ENCODE data around the gene ZNF563. TPM values are rescaled to one million over a fixed set of nuclear protein-coding genes. Genes with fewer than 3 reads are reported as not detected.
"Not testable (repeated sequence)": the region's sequence is repeated elsewhere in the genome, so short reads cannot be mapped to it uniquely, and the experiment has no call there.

The ZNF563 gene
- 1 to 10 TPM; 3.3 to 4.5 (median 4.2) TPM for polyA plus RNA-seq (ENCODE audit: insufficient read length in 3 of 3)
- long read RNA-seq, donor 1, partial matches to known transcripts = 0 of 1 reads
- long read RNA-seq, donor 1, other reads (novel, unspliced or antisense) = 0 of 1 reads
- long read RNA-seq, donor 2 = 0 reads
- long read RNA-seq, donor 3, partial matches to known transcripts = 0 of 2 reads
- long read RNA-seq, donor 3, other reads (novel, unspliced or antisense) = 0 of 2 reads
- long read RNA-seq, donor 4 = 0 reads
- long read RNA-seq, donor 5 = 0 reads
- long read RNA-seq, donor 6, partial matches to known transcripts = 0 of 1 reads
- long read RNA-seq, donor 6, other reads (novel, unspliced or antisense) = 0 of 1 reads
- long read RNA-seq, donor 7, partial matches to known transcripts = 0 of 1 reads
- long read RNA-seq, donor 7, other reads (novel, unspliced or antisense) = 0 of 1 reads
- long read RNA-seq, donor 8 = 0 reads
- long read RNA-seq, donor 9, partial matches to known transcripts = 0 of 1 reads
- long read RNA-seq, donor 9, other reads (novel, unspliced or antisense) = 0 of 1 reads
- long read RNA-seq, donor 10, partial matches to known transcripts = 0 of 3 reads
- long read RNA-seq, donor 10, other reads (novel, unspliced or antisense) = 0 of 3 reads
- long read RNA-seq, donor 11 = 0 reads
- long read RNA-seq, donor 12 = 0 reads
- long read RNA-seq, donor 13 = 0 reads
- long read RNA-seq, donor 14 = 0 reads
- long read RNA-seq, donor 15 = 0 reads
- long read RNA-seq, donor 16, partial matches to known transcripts = 0 of 1 reads
- long read RNA-seq, donor 16, other reads (novel, unspliced or antisense) = 0 of 1 reads

DNA sequence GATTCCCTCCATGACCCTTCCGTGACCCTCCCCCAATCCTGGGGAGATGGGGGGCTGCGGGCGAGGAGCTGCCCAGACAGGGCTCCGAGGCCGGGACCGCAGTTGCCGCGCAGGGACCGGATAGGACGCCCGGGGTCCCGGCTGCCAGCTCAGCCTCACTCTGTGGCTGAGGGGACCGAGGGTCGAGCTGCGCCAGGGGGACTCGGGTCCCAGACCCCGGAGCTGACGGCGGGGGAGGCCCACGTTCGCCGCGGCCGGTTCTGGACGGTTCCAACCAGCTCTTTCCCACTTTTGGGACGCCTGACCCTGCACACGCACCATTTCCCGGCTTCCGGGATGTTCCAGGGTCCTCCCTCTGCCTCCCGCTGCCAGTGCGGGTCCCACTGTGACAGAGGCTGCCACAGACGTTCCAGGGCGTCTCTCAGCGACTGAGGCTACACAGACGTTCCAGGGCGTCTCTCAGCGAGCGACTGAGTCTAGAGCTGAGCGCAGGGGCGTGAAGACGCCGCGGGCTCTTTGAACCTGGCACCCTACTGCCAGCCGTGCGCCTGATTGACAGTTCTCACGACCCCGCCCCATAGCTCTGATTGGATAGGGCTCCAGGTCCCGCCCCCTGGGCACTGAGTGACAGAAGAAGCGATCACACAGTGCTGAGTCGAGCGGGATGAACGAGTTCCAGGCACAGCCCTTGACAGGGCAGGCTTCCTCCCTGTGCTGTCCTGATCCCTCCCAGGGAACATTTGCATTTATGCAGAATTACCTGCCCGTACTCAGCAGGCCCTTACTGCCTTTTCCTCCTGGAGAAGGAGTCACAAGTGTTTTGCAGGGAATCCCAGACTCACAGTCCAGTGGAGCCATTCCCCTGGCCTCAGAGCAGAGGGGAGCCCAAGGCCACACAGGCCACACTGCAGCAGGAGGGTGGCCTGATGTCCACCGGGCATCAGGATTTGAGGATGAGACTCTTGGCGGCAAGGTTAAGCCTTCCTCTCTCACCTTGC lies at the start of gene ZNF563:
ZNF563 (minus strand) TSS at position 472 of the 998 bp plus-strand sequence; CDS start at position 321, 151 bp downstream.
- DNase-seq (ENCODE audit: extremely low read depth in 1 of 11, low read depth in 9 of 11, low spot score in 4 of 11) = peak; percentile 84 to 94 (median 92)

DNA sequence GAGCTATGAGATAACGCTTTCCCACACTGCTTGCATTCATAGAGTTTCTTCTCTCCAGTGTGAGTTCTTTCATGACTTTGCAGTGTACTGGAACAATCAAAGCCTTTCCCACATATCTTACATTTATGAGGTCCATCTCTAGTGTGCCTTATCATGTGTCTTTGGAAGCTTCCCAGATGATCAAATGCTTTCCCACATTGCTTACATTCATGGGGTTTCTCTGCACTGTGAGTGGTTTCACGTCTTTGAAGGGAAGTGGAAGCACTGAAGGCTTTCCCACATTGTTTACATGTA lies 47.0 kb upstream of the ZNF563 start:
- DNase-seq (ENCODE audit: extremely low read depth in 1 of 11, low read depth in 9 of 11, low spot score in 4 of 11) = no peak

DNA sequence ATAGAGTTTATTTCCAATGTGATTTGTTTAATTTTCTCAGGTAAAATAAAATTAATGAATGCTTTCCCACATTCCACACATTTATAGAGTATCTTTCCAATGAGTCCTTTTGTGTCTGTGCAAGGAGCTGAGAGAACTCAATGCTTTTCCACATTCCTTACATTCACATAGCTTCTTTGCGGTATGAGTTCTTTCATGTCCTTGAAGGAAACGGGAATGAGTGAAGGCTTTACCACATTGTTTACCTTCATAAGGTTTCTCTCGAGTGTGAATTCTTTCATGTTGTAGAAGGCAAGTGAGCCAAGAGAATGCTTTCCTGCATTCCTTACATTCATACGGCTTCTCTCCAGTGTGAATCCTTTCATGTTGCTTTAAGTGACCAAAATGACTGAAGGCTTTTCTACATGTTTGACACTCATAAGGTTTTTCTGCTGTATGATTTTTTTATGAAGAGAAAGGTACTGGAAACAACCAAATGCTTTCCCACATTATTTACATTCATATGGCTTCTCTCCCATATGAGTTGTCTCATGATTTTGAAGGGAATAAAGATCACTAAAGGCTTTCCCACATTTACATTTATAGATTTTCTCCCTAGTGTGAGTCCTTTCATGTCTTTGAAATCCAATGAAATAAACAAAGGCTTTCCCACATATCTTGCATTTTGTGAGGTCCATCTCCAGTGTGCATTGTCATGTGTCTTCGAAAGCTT lies 46.5 kb upstream of the ZNF563 start:
- no peak for DNase-seq (ENCODE audit: extremely low read depth in 1 of 11, low read depth in 9 of 11, low spot score in 4 of 11)

DNA sequence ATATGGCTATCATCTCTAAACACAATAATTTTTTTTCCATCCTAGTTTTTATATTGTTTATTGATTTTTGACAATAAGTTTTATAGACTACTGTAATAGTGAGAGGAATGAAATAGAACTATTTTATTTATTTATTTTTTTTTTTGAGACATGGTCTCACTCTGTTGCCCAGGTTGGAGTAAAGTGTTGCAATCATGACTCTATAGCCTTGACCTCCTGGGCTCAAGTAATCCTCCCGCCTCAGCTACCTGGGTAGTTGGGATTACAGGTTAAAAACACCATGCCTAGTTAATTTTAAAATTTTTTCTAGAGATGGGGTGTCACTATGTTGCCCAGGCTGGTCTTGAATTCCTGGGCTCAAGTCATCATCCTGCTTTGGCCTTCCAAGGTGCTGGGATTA lies 40.6 kb upstream of the ZNF563 start:
- no peak for DNase-seq (ENCODE audit: extremely low read depth in 1 of 11, low read depth in 9 of 11, low spot score in 4 of 11)

DNA sequence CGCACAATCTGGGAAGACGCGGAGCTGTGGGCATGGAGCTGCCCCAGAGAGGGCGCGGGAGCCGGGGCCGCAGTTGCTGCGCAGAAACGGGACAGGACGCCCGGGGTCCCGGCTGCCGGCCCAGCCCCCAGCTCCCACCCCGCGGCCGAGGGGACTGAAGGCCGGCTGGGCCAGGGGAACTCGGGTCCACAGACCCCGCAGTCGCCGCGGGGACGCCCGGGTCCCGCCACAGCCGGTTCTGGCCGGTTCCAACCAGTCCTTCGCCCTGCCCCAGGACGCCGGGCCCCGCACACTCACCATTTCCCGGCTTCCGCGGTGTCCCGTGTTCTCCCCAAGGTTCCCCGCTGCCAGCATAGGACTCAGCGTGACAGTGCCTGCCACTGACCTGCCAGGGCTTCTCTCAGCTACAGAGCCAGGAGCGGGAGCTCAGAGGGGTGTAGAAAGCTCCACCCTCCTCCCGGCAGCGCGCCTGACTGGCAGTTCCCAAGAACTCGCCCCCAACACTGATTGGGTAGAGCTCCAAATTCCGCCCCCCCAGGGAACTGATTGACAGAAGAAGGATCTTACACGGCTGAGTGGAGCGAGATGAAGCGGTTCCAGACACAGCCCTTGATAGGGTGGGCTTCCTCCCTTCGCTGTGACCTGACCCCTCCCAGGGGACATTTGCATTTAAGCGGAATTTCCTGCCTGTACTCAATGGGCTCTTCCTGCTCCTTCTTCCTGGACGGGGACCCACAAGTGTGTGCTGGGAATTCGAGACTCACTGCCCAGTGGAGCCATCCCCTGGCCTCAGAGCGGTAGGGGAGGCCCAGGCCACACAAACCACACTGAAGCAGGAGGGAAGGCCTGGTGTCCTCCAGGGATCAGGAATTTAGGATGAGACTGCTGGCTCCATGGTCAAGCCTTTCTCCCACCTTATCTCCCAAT lies 32.1 kb upstream of the ZNF563 start, which contains the start of gene ZNF442:
ZNF442 (minus strand) TSS at position 448 of the 927 bp plus-strand sequence. CDS start 2,052 bp downstream, outside the sequence.
- peak; percentile 93 to 99 (median 97) for DNase-seq (ENCODE audit: extremely low read depth in 1 of 11, low read depth in 9 of 11, low spot score in 4 of 11)

DNA sequence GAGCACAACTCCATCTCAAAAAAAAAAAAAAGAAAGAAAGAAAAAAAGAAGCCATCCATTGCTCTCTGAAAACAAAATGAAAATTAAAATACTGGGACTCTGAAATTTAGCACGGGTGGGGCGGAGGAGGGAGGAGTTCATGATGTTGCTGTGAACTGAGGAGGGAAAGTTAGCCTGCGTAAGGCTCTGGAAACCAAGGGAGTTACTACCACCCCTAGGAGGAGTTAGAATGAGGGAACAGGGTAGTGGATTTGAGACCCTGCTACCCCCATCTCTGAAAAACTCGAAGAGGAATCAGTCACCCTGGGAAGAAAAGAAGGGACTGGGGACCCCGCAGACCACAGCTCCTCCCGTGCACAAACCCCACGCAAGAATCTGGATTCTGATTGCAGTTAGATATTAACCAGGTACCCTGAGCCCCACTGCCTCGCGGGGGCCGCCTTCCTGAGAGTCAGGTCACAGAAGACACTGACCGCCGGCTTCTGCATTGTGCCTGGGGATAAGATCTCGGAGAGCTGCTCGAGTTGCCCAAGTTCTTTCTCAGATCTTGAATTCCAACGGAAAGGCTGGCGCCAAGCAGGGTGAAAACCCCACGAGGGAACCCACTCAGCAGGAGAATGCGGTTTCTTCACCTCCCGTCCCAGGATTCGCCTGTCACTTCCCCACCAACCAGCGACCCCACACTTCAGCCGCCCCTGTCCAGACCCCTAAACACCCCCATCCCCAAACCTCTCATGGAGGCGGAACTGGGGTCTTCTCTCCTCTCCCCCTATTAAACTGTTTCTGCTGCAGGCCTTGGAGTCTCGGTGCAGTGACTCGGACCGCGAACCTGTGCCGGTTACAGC lies 31.2 kb upstream of the ZNF563 start:
- DNase-seq (ENCODE audit: extremely low read depth in 1 of 11, low read depth in 9 of 11, low spot score in 4 of 11) = peak in 8 of 11 donors; percentile 7 to 31 (median 18)

DNA sequence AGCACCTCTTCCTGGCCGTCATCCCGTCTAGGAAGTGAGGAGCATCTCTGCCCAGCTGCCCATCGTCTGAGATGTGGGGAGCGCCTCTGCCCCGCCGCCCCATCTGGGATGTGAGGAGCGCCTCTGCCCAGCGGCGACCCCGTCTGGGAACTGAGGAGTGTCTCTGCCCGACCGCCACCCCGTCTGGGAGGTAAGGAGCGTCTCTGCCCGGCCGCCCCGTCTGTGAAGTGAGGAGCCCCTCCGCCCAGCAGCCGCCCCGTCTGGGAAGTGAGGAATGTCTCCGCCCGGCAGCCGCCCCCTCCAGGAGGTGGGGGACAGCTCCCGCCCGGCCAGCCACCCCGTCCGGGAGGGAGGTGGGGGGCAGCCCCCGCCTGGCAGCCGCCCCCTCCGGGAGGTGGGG lies 28.8 kb upstream of the ZNF563 start:
- DNase-seq (ENCODE audit: extremely low read depth in 1 of 11, low read depth in 9 of 11, low spot score in 4 of 11) = not testable (repeated sequence)

DNA sequence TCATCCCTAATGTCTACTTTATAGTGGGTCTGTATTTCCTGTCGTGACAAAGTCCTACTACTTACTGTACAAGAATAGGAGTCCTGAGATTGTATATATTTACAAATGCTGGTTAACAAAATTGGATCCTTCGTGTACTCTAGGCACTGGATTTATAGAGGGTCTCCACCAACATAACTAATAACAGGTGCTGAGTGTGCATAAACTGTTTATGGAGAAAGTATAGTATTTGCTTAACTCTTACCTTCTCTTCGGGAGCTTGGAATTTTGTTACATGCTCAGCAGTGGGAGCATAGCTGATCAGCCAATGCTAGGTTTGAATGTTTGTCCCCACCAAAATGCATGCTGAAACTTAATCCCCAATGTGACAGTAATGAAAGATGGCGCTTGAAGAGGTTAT lies 19.9 kb upstream of the ZNF563 start:
- DNase-seq (ENCODE audit: extremely low read depth in 1 of 11, low read depth in 9 of 11, low spot score in 4 of 11) = no peak

DNA sequence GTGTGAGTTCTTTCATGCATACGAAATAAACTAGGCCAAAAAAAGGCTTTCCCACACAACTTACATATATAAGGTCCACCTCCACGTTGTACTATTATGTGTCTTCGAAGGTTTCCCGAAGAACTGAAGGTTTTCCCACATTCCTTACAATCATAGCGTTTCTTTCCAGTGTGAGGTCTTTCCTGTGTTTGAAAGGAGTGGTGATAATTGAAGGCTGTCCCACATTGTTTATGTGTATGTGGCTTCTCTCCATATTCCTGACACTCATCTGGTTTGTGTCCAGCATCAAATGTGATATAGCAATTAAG lies 17.4 kb upstream of the ZNF563 start:
- DNase-seq (ENCODE audit: extremely low read depth in 1 of 11, low read depth in 9 of 11, low spot score in 4 of 11) = no peak

DNA sequence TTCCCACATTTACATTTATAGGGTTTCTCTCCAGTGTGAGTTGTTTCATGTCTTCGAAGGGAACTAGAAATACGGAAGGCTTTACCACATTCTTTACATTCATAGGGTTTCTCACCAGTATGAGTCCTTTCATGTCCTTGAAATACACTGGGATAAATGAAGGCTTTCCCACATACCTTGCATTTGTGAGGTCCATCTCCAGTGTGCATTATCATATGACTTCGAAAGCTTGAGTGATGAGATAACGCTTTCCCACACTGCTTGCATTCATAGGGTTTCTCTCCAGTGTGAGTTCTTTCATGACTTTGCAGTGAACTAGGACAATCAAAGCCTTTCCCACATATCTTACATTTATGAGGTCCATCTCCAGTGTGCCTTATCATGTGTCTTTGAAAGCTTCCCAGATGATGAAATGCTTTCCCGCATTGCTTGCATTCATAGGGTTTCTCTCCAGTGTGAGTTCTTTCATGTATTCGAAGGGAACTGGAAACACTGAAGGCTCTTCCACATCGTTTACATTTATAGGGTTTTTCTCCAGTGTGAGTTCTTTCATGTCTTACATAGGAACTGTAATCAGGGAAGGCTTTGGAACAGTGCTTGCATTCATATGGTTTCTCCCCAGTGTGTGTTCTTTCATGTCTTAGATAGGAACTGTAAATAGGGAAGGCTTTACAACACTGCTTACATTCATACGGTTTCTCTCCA lies 16.9 kb upstream of the ZNF563 start:
- no peak for DNase-seq (ENCODE audit: extremely low read depth in 1 of 11, low read depth in 9 of 11, low spot score in 4 of 11)

DNA sequence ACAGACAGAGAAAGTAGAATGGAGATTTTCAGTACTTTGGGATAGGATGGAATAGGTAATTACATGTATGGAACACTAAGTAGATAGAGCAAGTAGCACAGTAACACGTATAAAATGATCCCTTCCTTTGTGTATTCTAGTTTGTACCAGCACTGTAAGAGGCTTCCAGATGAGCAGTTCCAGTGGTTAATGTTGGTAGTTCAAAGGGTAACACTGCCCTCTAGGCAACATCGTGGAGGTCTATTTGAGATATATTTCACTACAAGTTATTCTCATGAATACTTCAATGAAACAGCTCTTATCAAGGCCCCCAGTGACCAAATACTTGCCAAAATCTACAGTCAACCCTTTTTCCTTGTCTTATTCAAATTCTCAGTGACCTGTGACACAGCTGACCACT lies 13.5 kb upstream of the ZNF563 start:
- no peak for DNase-seq (ENCODE audit: extremely low read depth in 1 of 11, low read depth in 9 of 11, low spot score in 4 of 11)

DNA sequence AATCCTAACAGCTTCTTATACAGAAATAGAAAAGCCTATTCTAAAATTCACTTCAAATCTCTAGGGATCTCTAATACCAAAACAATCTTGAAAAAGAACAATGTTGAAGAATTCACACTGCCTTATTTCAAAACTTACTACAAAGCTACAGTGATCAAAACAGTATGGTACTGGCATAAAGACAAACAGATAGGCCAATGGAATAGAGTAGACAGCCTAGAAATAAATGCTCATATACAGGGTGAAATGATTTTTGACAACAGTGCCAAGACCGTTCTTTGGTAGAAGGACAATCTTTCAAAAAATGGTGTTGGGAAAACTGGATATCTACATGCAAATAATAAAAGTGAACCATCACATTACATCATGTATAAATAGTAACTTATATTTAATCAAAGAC lies 11.8 kb upstream of the ZNF563 start:
- DNase-seq (ENCODE audit: extremely low read depth in 1 of 11, low read depth in 9 of 11, low spot score in 4 of 11) = no peak

DNA sequence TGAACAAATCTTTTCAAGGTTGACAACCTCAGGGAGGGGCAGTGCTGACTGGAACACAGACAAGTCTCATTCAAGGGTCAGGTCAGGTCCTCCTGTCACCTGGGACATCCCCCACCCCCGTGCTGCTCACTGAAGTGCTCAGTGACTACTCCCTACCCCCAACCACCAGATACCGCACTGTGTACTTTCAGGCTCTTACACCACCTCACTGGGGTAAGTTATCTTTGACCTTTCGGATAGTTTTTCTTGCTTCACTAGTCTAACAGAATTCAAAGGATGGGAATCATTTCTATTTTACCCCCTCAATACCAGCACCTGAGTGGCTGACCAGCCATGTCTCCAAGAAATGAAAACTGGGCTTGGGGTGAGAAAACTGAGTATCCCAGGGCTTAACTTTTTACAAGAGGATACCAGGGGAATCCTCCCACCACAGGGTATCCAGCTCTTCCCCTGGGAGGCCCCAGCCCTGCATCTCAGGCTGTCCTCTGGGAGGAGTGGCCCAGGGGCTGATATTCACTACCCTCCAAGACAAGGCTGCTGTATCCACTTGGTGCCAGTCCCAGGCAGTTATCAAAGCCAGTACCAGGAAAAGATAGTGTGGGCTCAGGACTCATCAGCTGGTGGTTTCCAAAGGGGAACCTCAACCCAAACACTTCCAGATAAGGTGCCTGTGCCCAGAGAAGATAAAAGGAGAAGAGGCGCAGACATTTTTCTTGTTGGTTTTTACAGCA lies 2.1 kb downstream of the ZNF563 start:
- peak in 1 of 11 donors; percentile 17 for DNase-seq (ENCODE audit: extremely low read depth in 1 of 11, low read depth in 9 of 11, low spot score in 4 of 11)

DNA sequence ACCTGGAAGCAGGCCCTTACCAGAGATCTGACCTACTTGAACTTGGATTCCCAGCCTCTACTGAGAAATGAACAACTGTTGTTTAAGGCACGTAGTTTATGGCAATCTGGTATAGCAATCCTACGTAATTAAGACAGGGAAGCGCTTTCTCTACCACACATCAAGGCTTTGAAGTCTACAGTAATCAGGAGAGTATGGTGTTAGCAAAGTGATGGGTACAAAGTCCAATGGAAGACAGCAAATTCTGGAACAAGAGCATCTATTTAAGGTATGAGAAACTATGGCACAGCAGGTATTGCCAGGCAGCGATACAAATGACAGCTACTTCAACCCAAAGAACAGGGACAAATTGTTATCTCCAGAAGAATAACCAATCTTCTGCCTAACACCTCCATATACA lies 3.1 kb downstream of the ZNF563 start:
- DNase-seq (ENCODE audit: extremely low read depth in 1 of 11, low read depth in 9 of 11, low spot score in 4 of 11) = no peak

DNA sequence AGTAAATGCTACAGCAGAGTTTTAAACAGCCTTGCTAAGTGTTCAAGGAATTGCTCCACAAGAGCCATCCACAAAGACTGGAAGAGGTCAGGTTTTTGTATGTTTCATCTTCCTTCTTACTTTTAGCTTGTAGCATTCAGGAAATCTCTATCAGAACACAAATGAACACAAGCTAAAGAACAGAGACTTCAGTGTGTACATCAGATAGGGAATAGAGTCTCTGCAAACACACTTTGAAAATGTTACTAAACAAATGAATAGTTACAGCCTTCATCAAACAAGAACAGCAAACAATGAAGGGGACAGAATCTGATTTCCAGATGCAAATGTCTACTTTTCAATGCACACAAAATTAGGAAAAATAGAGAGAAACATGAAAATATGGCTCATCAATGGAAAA lies 7.7 kb downstream of the ZNF563 start:
- DNase-seq (ENCODE audit: extremely low read depth in 1 of 11, low read depth in 9 of 11, low spot score in 4 of 11) = no peak
